Endothelial cell of umbilical vein (primary cell): ENCODE data around the gene ABCA2. TPM values are rescaled to one million over a fixed set of nuclear protein-coding genes. Genes with fewer than 3 reads are reported as not detected.

Source experiments
- BruUV-seq: library from RNA; stranded (reverse); fragments of 400-500 nt; replicated peaks from 2 replicates; lab custom pipeline; 2021; lab: Mats Ljungman, UMichigan
- CTCF ChIA-PET: fragments of 300-600, 350-600 bp; sonication (Branson Sonifier 250); formaldehyde crosslinking; loops from one replicate; lab custom pipeline; 2021; ENCODE audit warnings: antibody characterized with exemption, inconsistent platforms; lab: Charles Lee
- POLR2A ChIA-PET: fragments of 300-600, 350-600 bp; sonication (Branson Sonifier 250); formaldehyde crosslinking; loops from one replicate; lab custom pipeline; 2021; ENCODE audit warnings: antibody characterized with exemption, inconsistent platforms; lab: Charles Lee
- DNase-seq: peaks from one replicate; pipeline ENCODE4 v3.0.0-alpha.2; 2011; ENCODE audit warnings: low read depth, low spot score
- FAIRE-seq: peaks from 2 replicates; lab custom pipeline; 2011; peaks lifted over from hg19 to GRCh38; lab: Jason Lieb, UNC
- H2AFZ ChIP-seq: 2 replicates; pipeline ENCODE4 v1.6.0; 2012; ENCODE audit warnings: low read depth, low read length, control low read depth, inconsistent platforms
- H3K27ac ChIP-seq: 2 replicates; pipeline ENCODE4 v1.5.1; 2011; ENCODE audit warnings: low read depth, mild to moderate bottlenecking, control low read depth, low read length, moderate library complexity; ENCODE audit not compliant: insufficient read depth
- H3K27me3 ChIP-seq, 2 experiments: 2 replicates each; pipeline versions ENCODE4 v1.6.0 to v1.6.1; 2011; ENCODE audit warnings: low read length in 2 of 2, mixed read lengths in 1 of 2; ENCODE audit not compliant: control insufficient read depth in 2 of 2, insufficient read depth in 2 of 2
- H3K36me3 ChIP-seq, 2 experiments: 2 replicates in 1 of 2; 3 replicates in 1 of 2; pipeline ENCODE4 v1.5.1; 2011; ENCODE audit warnings: low read length in 2 of 2, mild to moderate bottlenecking in 1 of 2, moderate library complexity in 1 of 2; ENCODE audit not compliant: control insufficient read depth in 2 of 2, insufficient read depth in 2 of 2; ENCODE audit errors: extremely low read depth in 1 of 2
- H3K4me1 ChIP-seq: 3 replicates; pipeline ENCODE4 v1.5.1; 2011; ENCODE audit warnings: mild to moderate bottlenecking, low read length; ENCODE audit not compliant: control insufficient read depth, insufficient read depth; ENCODE audit errors: extremely low read depth
- H3K4me2 ChIP-seq: 2 replicates; pipeline ENCODE4 v1.6.1; 2011; ENCODE audit warnings: low read length, control low read depth, mixed read lengths; ENCODE audit not compliant: insufficient read depth
- H3K4me3 ChIP-seq, 3 experiments: fragments of 200-600 bp in 1 of 3; sonication (generic), shearing (Covaris generic) in 1 of 3; replicated peaks in 1 of 3; 2 replicates each; pipeline ENCODE4 v1.5.1; 2011 to 2016; ENCODE audit warnings: control low read depth in 3 of 3, low read length in 3 of 3, mild to moderate bottlenecking in 2 of 3, inconsistent platforms in 1 of 3, low read depth in 1 of 3, moderate library complexity in 1 of 3; ENCODE audit not compliant: insufficient read depth in 1 of 3
- H3K79me2 ChIP-seq: 2 replicates; pipeline ENCODE4 v1.6.0; 2012; ENCODE audit warnings: low read length, inconsistent platforms; ENCODE audit not compliant: control insufficient read depth, insufficient read depth
- H3K9ac ChIP-seq: replicated peaks from 2 replicates; pipeline ENCODE3; 2011; ENCODE audit warnings: low read length, control low read depth; ENCODE audit not compliant: insufficient read depth; ENCODE audit errors: extremely low read depth
- H3K9me1 ChIP-seq: replicated peaks from 3 replicates; pipeline ENCODE4 v1.6.0; 2011; ENCODE audit warnings: mild to moderate bottlenecking, low read length; ENCODE audit not compliant: control insufficient read depth, insufficient read depth; ENCODE audit errors: extremely low read depth
- H3K9me3 ChIP-seq: replicated peaks from 2 replicates; pipeline ENCODE4 v1.5.1; 2012; ENCODE audit warnings: low read length, inconsistent platforms; ENCODE audit not compliant: control insufficient read depth, insufficient read depth
- H4K20me1 ChIP-seq: replicated peaks from 2 replicates; pipeline ENCODE3; 2011; ENCODE audit warnings: mild to moderate bottlenecking, low read length; ENCODE audit not compliant: control insufficient read depth, insufficient read depth; ENCODE audit errors: extremely low read depth
- EZH2 ChIP-seq: IDR thresholded peaks from 2 replicates; pipeline ENCODE4 v1.6.1; 2012; ENCODE audit warnings: borderline replicate concordance, low read depth, mild to moderate bottlenecking, moderate library complexity, low read length, inconsistent platforms; ENCODE audit not compliant: severe bottlenecking
- FOS ChIP-seq: IDR thresholded peaks from 2 replicates; pipeline ENCODE4 v1.6.1; 2011; ENCODE audit warnings: mild to moderate bottlenecking, low read length, moderate library complexity, borderline replicate concordance; ENCODE audit not compliant: insufficient read depth
- GATA2 ChIP-seq: IDR thresholded peaks from 2 replicates; pipeline ENCODE4 v1.7.0; 2011; ENCODE audit warnings: low read depth, mild to moderate bottlenecking, moderate library complexity, mixed read lengths, low read length; ENCODE audit not compliant: insufficient read length, insufficient read depth
- JUN ChIP-seq: IDR thresholded peaks from 2 replicates; pipeline ENCODE4 v1.6.1; 2011; ENCODE audit warnings: borderline replicate concordance, low read depth; ENCODE audit not compliant: insufficient read length, insufficient read depth
- MYC ChIP-seq: IDR thresholded peaks from one replicate; pipeline ENCODE4 v1.6.1; 2011; ENCODE audit warnings: mild to moderate bottlenecking, low read depth, low read length
- POLR2A ChIP-seq: IDR thresholded peaks from 2 replicates; pipeline ENCODE4 v1.6.1; 2012; ENCODE audit warnings: low read depth, mild to moderate bottlenecking, control low read depth, low read length
- POLR2AphosphoS5 ChIP-seq: IDR thresholded peaks from 2 replicates; pipeline ENCODE4 v1.6.1; 2012; ENCODE audit warnings: low read depth, mild to moderate bottlenecking, control low read depth, low read length, moderate library complexity; ENCODE audit not compliant: insufficient read depth
- dilution Hi-C: fragments of 300-500 bp; cut with MboI; formaldehyde crosslinking; loops from one replicate; pipeline ENCODE4 v1.15.0; 2019; ENCODE audit warnings: low sequenced_read_pairs; ENCODE audit not compliant: extremely low pct_ligation_motif_present
- intact Hi-C: fragments of 100-400 bp; cut with micrococcal nuclease; formaldehyde crosslinking; loops from one replicate; pipeline ENCODE4 v1.10.0; 2022
- polyA plus RNA-seq, 4 experiments: library from polyadenylated mRNA; depleted of rRNA in 3 of 4; stranded (reverse) in 3 of 4; unstranded in 1 of 4; fragments of >200 nt; gene quantifications; 2 replicates each; pipeline versions ENCODE4 v1.2.1 to v1.2.3, GENCODE V29; 2011 to 2012; ENCODE audit warnings: missing spikeins in 1 of 4
- total RNA-seq: library from RNA; stranded (reverse); gene quantifications from 2 replicates; pipeline ENCODE4 v1.2.3, GENCODE V29; 2021
- TF ChIP-seq, protein P1 (sequence below), 2 donors: IDR thresholded peaks; 1 replicate in 1 of 2; 2 replicates in 1 of 2; pipeline ENCODE4 v1.5.1; 2011; ENCODE audit warnings: low read length in 2 of 2, mild to moderate bottlenecking in 2 of 2, moderate library complexity in 2 of 2, control low read depth in 1 of 2, inconsistent platforms in 1 of 2, low read depth in 1 of 2; ENCODE audit not compliant: insufficient read depth in 1 of 2; ENCODE audit errors: extremely low read depth in 1 of 2
- TF ChIP-seq, protein P2 (sequence below): IDR thresholded peaks from 2 replicates; pipeline ENCODE4 v1.6.1; 2011; ENCODE audit not compliant: insufficient read depth, insufficient read length

ABCA2 gene
- total and polyA plus RNA-seq, 2 donors (not counting 3 experiments of a cell fraction or from before 2014, with no cell fraction given), result 20.0 to 29.1 TPM

DNA sequence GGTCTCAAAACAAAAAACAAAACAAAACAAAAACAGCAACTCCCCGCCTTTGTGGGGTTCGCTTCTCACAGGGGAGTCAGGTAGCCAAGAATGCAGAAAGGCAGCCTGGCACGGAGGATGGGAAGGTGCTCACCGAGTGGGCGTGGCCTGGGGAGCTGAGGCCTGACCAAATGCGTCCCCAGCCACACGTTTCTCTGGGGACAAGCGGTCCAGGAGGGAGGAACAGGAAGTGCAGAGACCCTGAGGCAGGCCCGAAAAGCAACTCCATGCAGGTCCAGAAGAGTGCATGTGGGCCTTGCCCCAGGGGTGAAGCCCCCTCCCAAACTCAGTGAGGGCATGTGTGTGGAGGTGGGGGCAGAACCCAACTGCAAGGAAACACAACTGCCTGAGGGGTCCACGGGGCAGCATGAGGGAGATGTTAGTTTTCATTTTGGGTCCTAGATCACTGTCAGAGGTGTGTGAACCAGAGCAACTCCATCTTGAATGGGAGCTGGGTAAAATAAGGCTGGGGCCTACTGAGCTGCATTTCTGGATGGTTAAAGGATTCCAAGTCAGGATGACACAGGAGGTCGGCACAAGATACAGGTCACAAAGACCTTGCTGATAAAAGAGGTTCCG lies 46.7 kb upstream of the ABCA2 start:
- TF ChIP-seq GATA2, result no peak
- H3K79me2 ChIP-seq, result peaks cover 6% of the 10 kb centered on the region
- dilution Hi-C loops, result no loop called here
- no peak overlapping the region for H3K4me2 ChIP-seq
- no peaks in the 10 kb centered on the region for H3K27me3 ChIP-seq
- no peak overlapping the region for H3K4me3 ChIP-seq
- H3K4me1 ChIP-seq, result peaks cover 10% of the 10 kb centered on the region
- DNase-seq (no peak), FAIRE-seq (no peak)
- no peaks in the 10 kb centered on the region for H4K20me1 ChIP-seq
- H3K9me1 ChIP-seq, result no peaks in the 10 kb centered on the region
- intact Hi-C loops, result no loop called here
- POLR2A ChIA-PET, result no interaction called here
- H3K9me3 ChIP-seq, result no peaks in the 10 kb centered on the region
- H3K9ac ChIP-seq, result no peak overlapping the region
- H3K36me3 ChIP-seq, result peaks cover 0 to 7% of the 10 kb centered on the region in 2 experiments
- no peak overlapping the region for H2AFZ ChIP-seq
- CTCF ChIA-PET, result interaction anchor here (2.9 kb wide), 1 partner anchor 11 kb away, joined by 13 read pairs; no protein-coding TSS in a partner anchor
- no peak overlapping the region for H3K27ac ChIP-seq
- no TSS peak for BruUV-seq

DNA sequence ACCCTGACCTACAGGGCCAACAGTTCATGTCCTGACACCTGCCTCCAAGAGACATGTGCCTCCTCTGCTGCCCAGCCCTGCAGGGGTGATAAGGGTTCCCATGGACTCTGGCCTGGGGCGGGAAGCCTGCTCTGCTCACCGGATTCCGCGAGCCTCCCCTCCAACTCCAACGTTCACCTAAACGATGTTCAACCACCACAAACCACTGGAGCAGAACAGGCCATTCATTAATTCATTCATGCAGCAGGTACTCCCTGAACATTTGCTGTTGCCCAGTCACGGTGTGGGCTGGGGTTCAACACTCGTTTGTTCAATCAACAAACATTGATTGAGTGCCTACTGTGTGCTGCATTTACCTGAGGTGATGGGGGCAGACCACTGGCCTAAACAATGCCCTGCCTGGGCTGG lies 46.0 kb upstream of the ABCA2 start:
- H3K9me1 ChIP-seq, result no peaks in the 10 kb centered on the region
- no peaks in the 10 kb centered on the region for H3K9me3 ChIP-seq
- dilution Hi-C loops (no loop called here), intact Hi-C loops (no loop called here)
- POLR2A ChIA-PET, result no interaction called here
- TF ChIP-seq JUN (no peak), EZH2 (no peak), FOS (no peak), MYC (no peak), GATA2 (no peak), POLR2A (no peak), POLR2AphosphoS5 (no peak)
- TF ChIP-seq, protein P1, sequence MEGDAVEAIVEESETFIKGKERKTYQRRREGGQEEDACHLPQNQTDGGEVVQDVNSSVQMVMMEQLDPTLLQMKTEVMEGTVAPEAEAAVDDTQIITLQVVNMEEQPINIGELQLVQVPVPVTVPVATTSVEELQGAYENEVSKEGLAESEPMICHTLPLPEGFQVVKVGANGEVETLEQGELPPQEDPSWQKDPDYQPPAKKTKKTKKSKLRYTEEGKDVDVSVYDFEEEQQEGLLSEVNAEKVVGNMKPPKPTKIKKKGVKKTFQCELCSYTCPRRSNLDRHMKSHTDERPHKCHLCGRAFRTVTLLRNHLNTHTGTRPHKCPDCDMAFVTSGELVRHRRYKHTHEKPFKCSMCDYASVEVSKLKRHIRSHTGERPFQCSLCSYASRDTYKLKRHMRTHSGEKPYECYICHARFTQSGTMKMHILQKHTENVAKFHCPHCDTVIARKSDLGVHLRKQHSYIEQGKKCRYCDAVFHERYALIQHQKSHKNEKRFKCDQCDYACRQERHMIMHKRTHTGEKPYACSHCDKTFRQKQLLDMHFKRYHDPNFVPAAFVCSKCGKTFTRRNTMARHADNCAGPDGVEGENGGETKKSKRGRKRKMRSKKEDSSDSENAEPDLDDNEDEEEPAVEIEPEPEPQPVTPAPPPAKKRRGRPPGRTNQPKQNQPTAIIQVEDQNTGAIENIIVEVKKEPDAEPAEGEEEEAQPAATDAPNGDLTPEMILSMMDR (IDR thresholded peaks at IDR 0.05; ENCODE audit: extremely low read depth in 1 of 2, insufficient read depth in 1 of 2, low read depth in 1 of 2, low read length in 2 of 2), result no peak
- TF ChIP-seq, protein P2, sequence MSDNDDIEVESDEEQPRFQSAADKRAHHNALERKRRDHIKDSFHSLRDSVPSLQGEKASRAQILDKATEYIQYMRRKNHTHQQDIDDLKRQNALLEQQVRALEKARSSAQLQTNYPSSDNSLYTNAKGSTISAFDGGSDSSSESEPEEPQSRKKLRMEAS, result no peak
- no peak overlapping the region for H3K4me2 ChIP-seq
- H3K9ac ChIP-seq, result no peak overlapping the region
- no peak overlapping the region for H3K4me3 ChIP-seq
- CTCF ChIA-PET, result no interaction called here
- peaks cover 16% of the 10 kb centered on the region for H3K4me1 ChIP-seq
- no peaks in the 10 kb centered on the region for H4K20me1 ChIP-seq
- no peak for DNase-seq
- H3K27ac ChIP-seq, result no peak overlapping the region
- H3K27me3 ChIP-seq, result no peaks in the 10 kb centered on the region
- FAIRE-seq, result no peak
- H3K79me2 ChIP-seq, result peaks cover 12% of the 10 kb centered on the region
- BruUV-seq, result no TSS peak
- H3K36me3 ChIP-seq, result no peaks in the 10 kb centered on the region
- no peak overlapping the region for H2AFZ ChIP-seq
